ENCODE data around the gene GPC6. TPM values are rescaled to one million over a fixed set of nuclear protein-coding genes. Genes with fewer than 3 reads are reported as not detected.

GPC6 gene
- polyA plus RNA-seq, 1 donor (not counting 4 experiments of a cell fraction or from before 2014, with no cell fraction given) = 0.42 TPM

DNA sequence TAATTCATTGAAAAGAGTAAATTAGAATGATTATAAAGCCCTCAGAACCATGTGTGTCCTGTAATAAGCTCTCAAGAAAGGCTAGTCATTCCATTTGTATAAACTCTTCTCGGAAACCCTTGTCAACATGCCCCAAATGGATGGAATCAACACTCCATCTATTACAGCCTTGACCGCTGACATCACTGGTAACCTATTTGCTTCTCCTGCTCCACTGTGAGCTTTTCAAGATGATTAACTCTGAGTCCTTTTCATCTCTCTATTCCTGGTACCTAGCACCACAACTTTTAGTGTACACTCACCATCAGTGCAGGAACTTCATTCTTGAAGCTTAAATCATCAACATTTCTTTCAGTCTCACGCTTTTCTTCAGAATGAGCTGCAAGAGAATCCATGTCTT lies 640.9 kb downstream of the GPC6 start:
- no peak overlapping the region for H3K4me3 ChIP-seq (ENCODE audit: control insufficient read depth in 2 of 3, extremely low read depth in 1 of 3, insufficient read depth in 2 of 3, low read depth in 1 of 3, low read length in 3 of 3)
- H3K4me1 ChIP-seq (ENCODE audit: control insufficient read depth, extremely low read depth, insufficient read depth, low read length) = no peaks in the 10 kb centered on the region
- no peaks in the 10 kb centered on the region for H3K36me3 ChIP-seq (ENCODE audit: control insufficient read depth in 2 of 2, extremely low read depth in 1 of 2, insufficient read depth in 2 of 2, low read length in 2 of 2)
- no peaks in the 10 kb centered on the region for H3K27me3 ChIP-seq (ENCODE audit: control insufficient read depth, extremely low read depth, insufficient read depth, low read length)
- dilution Hi-C loops (cut with MboI; ENCODE audit: extremely low pct_ligation_motif_present, low sequenced_read_pairs) = no loop called here
- no peak overlapping the region for H2AFZ ChIP-seq (ENCODE audit: control insufficient read depth, low read length)
- TF ChIP-seq EZH2 (IDR thresholded peaks at IDR 0.05; ENCODE audit: low read length) = no peak
- TF ChIP-seq, protein P1, sequence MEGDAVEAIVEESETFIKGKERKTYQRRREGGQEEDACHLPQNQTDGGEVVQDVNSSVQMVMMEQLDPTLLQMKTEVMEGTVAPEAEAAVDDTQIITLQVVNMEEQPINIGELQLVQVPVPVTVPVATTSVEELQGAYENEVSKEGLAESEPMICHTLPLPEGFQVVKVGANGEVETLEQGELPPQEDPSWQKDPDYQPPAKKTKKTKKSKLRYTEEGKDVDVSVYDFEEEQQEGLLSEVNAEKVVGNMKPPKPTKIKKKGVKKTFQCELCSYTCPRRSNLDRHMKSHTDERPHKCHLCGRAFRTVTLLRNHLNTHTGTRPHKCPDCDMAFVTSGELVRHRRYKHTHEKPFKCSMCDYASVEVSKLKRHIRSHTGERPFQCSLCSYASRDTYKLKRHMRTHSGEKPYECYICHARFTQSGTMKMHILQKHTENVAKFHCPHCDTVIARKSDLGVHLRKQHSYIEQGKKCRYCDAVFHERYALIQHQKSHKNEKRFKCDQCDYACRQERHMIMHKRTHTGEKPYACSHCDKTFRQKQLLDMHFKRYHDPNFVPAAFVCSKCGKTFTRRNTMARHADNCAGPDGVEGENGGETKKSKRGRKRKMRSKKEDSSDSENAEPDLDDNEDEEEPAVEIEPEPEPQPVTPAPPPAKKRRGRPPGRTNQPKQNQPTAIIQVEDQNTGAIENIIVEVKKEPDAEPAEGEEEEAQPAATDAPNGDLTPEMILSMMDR (optimal IDR thresholded peaks at IDR 0.05 in 1 of 3, IDR thresholded peaks at IDR 0.05 in 1 of 3, conservative IDR thresholded peaks at IDR 0.05 in 1 of 3; ENCODE audit: extremely low read depth in 1 of 3, insufficient read depth in 2 of 3, low read length in 3 of 3) = no peak
- no peak for FAIRE-seq
- H3K27ac ChIP-seq (ENCODE audit: control insufficient read depth, insufficient read depth, low read length) = no peak overlapping the region
- no peaks in the 10 kb centered on the region for H3K79me2 ChIP-seq (ENCODE audit: control insufficient read depth, insufficient read depth, low read length)
- H3K9me1 ChIP-seq (ENCODE audit: control insufficient read depth, extremely low read depth, insufficient read depth, low read length) = no peaks in the 10 kb centered on the region
- H3K9me3 ChIP-seq (ENCODE audit: control insufficient read depth, low read depth, low read length) = no peaks in the 10 kb centered on the region
- H3K9ac ChIP-seq (ENCODE audit: control insufficient read depth, extremely low read depth, insufficient read depth, low read length) = no peak overlapping the region
- no peak for DNase-seq (ENCODE audit: low read depth, low spot score)
- no peaks in the 10 kb centered on the region for H4K20me1 ChIP-seq (ENCODE audit: control insufficient read depth, extremely low read depth, insufficient read depth, low read length)
- H3K4me2 ChIP-seq (ENCODE audit: control insufficient read depth, extremely low read depth, insufficient read depth, low read depth, low read length) = no peak overlapping the region

DNA sequence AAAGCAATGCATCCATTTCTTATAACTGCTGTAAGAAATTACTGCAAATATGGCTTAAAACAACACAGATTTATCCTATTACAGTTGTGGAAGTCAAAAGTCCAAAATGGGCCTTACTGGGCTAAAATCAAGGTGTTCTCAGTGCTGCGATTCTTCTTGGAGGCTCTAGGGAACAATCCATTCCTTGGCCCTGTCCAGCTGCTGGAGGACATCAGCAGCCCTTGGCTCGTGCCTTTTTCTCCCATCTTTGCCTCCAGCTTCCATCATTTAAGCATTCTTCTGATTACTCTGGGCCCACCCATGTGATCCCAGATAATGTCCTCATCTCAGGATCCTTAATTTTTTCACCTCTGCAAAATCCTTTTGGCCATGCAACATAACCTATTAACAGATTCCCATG lies 645.8 kb downstream of the GPC6 start:
- no peaks in the 10 kb centered on the region for H3K9me1 ChIP-seq (ENCODE audit: control insufficient read depth, extremely low read depth, insufficient read depth, low read length)
- no peak for FAIRE-seq
- H3K4me2 ChIP-seq (ENCODE audit: control insufficient read depth, extremely low read depth, insufficient read depth, low read depth, low read length) = no peak overlapping the region

More for the DNA sequence above, 645.8 kb downstream of the GPC6 start:
- Histone ChIP-seq H3K4me1 (ENCODE audit: control insufficient read depth, extremely low read depth, insufficient read depth, low read length) (no peaks in the 10 kb centered on the region), H4K20me1 (ENCODE audit: control insufficient read depth, extremely low read depth, insufficient read depth, low read length) (no peaks in the 10 kb centered on the region), H3K36me3 (ENCODE audit: control insufficient read depth in 2 of 2, extremely low read depth in 1 of 2, insufficient read depth in 2 of 2, low read length in 2 of 2) (no peaks in the 10 kb centered on the region), H2AFZ (ENCODE audit: control insufficient read depth, low read length) (no peak overlapping the region), H3K4me3 (ENCODE audit: control insufficient read depth in 2 of 3, extremely low read depth in 1 of 3, insufficient read depth in 2 of 3, low read depth in 1 of 3, low read length in 3 of 3) (no peak overlapping the region), H3K27me3 (ENCODE audit: control insufficient read depth, extremely low read depth, insufficient read depth, low read length) (no peaks in the 10 kb centered on the region), H3K9ac (ENCODE audit: control insufficient read depth, extremely low read depth, insufficient read depth, low read length) (no peak overlapping the region), H3K79me2 (ENCODE audit: control insufficient read depth, insufficient read depth, low read length) (no peaks in the 10 kb centered on the region), H3K27ac (ENCODE audit: control insufficient read depth, insufficient read depth, low read length) (no peak overlapping the region), H3K9me3 (ENCODE audit: control insufficient read depth, low read depth, low read length) (no peaks in the 10 kb centered on the region)
- TF ChIP-seq EZH2 (IDR thresholded peaks at IDR 0.05; ENCODE audit: low read length) = no peak
- TF ChIP-seq, protein P1 (optimal IDR thresholded peaks at IDR 0.05 in 1 of 3, IDR thresholded peaks at IDR 0.05 in 1 of 3, conservative IDR thresholded peaks at IDR 0.05 in 1 of 3; ENCODE audit: extremely low read depth in 1 of 3, insufficient read depth in 2 of 3, low read length in 3 of 3) = no peak
- dilution Hi-C loops (cut with MboI; ENCODE audit: extremely low pct_ligation_motif_present, low sequenced_read_pairs) = no loop called here
- no peak for DNase-seq (ENCODE audit: low read depth, low spot score)

Data from keratinocyte (primary cell).